ENCODE results near the gene MRGPRD.

DNA sequence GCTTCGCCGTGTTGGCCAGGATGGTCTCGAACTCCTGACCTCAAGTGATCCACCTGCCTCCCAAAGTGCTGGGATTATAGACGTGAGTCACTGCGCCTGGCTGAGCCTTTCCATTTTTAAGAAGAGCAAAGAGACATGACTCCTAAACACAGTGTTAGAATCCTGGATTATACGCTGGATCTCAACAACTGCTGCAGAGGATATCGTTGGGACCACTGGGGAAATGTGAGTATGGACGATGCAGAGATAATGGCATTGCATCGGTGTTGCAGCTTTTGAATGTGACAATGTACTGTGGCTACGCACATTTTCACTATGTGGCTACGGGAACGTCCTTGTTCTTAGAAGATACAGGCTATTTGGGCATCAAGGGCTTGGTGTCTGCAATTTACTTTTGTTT is 26.0 kb upstream of the MRGPRD start:
- no peak for TF ChIP-seq SP1 (IDR thresholded peaks at IDR 0.05)
- TF ChIP-seq, protein P1, sequence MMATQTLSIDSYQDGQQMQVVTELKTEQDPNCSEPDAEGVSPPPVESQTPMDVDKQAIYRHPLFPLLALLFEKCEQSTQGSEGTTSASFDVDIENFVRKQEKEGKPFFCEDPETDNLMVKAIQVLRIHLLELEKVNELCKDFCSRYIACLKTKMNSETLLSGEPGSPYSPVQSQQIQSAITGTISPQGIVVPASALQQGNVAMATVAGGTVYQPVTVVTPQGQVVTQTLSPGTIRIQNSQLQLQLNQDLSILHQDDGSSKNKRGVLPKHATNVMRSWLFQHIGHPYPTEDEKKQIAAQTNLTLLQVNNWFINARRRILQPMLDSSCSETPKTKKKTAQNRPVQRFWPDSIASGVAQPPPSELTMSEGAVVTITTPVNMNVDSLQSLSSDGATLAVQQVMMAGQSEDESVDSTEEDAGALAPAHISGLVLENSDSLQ (IDR thresholded peaks at IDR 0.05) = no peak

Data from HEK293T (cell line).